GM11168 (cell line): ENCODE data around the gene DOHH.

ENCODE experiments used
- in situ Hi-C: fragments of 300-500 bp; cut with MboI; formaldehyde crosslinking; loops from one replicate; pipeline ENCODE4 v1.12.0; 2022; ENCODE audit warnings: low sequenced_read_pairs; ENCODE audit not compliant: unreplicated experiment

The DOHH gene

DNA sequence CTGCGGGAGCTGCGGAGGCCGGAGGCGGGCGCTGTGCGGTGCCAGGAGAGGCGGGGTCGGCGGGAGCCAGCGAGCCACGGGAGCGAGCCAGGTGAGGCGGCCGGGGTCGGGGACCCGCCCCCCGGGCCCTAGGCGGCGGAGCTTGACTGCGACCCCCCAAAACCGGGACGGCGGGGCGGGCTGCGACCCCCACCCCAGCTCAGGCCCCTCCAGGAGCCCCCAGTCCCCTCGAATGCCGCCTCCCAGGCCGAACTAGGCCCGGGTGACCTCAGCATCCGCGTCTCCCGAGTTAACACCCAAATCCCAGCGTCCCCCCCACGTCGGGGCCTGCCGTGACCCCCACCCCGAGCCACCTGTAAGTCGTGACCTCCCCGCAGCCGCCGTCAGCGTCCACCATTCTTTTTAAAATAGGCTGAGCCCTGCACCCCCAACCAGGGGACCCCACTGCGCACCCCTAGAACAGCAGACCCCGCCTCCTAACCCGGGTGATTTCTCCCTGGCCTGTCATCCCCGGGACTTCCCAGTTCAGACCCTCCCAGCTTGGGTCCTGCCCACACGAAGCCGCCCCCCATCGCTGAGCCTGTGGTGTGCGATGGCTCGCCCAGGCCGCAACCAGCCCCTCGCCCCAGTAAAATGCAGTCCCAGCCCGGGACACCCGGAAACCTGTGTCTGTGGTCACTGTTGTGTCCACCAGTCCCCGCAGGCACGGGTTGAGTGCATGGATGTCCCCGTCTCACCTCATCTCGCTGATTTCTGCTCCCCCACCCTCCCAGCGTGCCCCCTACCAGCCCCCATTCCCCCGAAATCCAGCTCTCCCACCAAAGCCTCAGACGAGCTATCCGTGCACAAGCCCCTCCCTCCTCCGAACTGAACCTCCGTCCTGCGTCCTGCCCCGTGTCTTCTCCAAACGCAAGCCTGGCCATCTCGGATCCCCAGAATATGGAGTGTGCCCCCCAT, 6.2 kb upstream of the DOHH start:
- in situ Hi-C loops, result no loop called here

DNA sequence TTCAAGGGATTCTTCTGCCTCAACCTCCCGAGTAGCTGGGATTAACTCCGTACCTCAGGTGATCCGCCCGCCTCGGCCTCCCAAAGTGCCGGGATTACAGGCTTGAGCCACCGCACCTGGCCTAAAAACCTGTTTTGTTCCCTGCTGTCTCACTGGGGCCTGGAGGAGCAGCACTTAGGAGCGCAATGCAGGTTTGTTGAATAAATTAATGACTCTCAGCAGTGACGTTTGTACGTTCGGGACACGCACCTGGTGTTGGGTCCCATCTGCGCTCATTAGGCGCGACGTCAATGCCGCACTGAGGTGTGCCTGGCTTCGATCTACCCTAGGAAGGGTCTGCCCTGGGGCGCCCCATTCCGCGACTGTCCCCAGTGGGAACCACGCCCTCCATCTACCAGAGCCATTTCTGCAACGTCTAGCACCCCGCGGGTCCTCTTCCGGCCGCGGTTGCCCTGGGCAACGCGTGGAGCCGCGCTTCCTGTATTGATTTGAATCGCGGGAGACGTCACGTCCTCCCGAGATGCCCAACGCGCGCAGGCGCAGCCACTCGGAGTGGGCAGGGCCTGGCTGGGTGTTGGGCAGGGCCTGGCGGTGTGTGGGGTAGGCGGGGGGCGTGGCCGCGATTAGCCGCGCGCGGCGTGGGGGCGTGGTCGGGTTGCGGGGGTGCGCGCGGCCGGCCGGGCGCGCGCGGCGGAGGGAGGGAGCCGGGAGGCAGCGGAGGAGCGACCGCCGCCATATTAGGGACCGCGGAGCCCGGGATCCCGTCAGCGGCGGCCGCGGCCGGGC, 5.3 kb upstream of the DOHH start, which contains the start of gene FZR1:
FZR1 (plus strand) TSS at position 714 of the 786 bp plus-strand sequence. CDS start 16,679 bp downstream, outside the sequence.
- in situ Hi-C loops, result no loop called here

DNA sequence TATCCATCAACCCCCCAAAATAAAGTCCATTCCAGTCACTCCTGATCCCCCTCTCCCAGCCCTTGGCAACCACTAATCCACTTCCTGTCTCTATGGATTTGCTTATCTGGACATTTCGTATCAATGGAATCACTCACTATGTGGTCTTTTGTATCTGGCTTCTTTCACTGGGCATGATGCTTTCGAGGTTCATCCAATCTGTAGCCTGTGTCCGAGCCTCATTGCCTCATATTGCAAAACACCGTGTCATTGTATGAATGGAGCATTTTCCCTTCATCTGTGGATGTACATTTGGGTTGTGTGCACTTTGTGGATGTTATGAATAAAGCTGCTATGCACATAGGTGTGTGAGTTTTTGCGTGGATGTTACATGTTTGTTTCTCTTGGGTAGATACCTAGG, 4.3 kb upstream of the DOHH start:
- in situ Hi-C loops, result no loop called here

DNA sequence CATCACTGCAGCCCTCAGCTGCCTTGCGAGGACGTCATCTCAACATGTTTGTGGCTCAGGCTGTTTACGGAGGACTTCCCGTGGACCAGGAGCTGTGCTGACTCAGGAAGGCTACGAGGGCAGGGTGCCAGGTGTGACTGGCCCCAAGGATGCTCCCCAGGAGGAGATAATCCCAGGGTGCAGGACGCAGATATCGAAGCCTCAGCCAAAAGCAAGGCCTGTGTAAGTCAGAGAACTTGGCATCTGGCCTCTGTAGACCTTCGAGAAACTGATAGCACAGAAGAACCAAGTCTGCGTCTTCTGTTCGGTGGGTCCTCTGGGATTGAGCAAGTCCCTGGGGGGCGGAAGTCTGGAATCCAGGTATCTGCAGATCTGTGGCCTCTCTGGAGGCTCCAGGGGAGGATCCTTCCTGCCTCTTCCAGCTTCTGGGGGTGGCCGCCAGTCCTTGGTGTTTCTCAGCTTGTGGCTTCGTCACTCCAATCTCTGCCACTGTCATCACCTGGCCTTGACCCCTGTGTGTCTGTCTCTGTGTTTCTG, 2.6 kb upstream of the DOHH start:
- in situ Hi-C loops, result no loop called here

DNA sequence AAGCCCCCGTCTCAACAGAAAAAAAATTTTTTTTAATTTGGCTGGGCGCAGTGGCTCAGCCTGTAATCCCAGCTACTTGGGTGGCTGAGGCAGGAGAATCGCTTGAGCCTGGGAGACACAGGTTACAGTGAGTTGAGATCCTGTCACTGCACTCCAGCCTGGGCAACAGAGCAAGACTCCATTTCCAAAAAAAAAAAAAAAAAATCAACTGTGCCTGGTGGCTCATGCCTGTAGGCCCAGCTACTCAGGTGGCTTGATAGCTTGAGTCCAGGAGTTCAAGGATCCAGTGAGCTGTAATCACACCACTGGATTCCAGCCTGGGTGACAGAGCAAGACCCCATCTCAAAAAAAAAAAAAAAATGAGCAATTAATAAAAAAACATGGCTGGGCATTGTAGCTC, 1.3 kb upstream of the DOHH start:
- in situ Hi-C loops, result no loop called here

DNA sequence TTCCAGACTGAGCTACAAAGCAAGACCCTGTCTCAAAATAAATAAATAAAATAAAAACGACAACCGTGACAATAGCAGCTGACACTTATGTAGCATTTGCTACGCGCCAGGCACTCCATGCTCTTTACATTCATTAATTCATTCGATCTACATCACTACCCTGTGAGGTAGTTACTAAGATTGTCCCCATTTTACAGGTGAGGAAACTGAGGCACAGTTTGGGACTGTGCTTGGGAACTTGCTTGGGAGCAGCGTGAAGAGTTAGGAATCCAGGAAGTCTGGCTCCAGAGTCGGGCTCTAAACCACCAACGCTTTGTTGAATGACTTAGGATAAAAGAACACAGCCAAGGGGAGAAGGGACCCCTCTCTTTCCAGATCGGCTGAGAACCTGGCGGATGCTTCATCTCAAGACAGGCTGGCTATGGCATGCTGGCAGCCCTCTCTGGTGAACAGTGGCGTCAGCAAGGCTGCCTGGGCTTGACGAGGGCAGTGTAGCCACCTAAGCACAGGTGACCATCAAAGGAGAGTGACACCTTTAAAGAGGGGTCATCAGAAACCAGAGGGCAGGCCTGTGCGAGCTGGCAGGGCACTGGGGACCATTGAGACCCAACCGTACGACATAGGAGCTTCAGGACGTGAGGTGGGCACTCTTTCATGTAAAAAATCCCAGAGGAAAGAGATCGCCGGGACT, 591 bp downstream of the DOHH start:
- in situ Hi-C loops, result no loop called here

DNA sequence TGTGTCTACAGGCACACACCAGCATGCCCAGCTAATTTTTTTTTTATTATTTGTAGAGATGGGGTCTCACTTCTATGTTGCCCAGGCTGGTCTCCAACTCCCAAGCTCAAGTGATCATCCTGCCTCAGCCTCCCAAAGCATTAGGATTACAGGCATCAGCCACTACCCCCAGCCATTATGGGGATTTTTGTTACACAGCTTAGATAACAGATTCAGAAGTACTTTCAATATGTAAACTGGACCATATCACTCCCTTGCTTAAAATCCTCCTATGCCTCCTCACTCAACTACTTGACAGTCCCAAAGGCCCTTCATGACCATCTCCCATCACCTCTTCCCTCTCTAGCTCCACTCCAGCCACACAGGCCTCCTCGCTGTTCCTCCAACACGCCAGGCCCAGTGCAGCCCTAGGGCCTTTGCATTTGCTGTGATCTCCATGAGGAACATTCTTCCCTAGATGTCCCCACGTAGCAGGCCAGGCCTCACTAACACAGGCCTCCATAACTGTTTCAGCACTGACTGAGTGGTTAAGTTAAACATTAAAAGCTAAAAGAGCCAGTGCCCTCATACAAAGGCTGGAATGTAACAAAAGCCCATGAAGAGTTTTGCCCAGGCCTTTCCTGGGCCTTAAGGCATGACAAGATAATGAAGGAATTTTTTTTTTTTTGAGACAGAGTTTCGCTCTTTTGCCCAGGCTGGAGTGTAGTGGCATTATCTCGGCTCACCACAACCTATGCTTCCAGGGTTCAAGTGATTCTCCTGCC, 2.5 kb downstream of the DOHH start:
- in situ Hi-C loops, result no loop called here

DNA sequence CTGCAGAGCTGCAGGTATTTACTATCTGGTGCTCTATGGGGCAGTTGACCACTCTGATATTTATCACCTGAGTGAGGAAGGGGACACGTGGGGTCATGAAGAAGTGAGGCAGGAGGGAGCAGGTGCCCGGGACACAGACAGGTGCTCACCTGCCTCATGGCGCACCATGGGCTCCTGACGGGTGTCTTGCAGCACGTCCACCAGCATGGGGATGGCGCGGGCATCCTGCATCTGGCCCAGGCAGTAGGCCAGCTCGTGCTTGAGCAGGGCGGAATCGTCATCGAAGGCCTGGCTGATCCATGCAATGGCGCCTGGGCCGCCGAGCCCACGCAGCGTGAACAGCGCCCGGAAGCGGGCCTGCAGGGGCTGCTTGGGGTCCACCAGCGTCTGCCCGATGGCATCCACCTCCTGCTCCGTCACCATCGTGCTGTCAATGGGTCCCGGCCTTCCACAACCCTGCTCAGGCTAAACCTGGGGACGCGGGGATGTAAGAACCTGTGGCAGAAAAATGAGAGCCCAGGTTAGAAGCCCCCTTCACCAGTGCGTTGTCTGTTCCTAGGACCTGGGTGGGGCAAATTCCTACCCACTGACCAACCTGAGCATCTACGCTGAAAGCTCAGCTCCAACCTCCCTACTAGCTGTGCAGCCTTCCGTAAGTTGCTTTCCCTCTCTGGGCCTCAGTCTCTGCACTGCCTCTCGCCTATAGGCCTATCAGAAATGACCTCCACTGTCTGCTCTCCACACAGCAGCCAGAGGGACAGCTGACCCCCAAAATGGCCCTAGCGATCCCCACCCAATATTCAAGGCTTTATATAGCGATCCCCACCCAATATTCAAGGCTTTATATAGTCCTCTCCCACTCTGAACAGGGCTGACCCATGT, 3.8 kb downstream of the DOHH start:
- in situ Hi-C loops, result no loop called here

DNA sequence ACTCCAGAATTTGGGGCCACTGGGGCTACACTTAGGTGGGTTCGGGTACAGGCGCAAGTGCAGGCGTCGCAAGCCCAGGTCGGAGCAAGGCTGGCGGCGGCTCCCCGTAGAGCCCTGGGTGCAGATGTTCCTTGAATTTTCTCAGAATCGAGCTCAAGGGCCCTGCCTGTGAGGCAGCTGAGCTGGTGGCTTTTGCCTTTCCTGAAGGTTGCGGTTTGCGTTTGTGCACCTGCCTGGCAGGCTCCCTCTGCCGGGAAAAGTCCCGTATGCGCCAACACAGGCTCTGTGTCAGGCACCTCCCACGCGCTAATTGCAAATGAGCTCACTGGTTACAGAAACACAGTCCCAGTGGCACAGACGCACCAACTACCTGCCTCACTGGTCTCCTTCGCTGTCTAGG, 5.9 kb downstream of the DOHH start:
- in situ Hi-C loops, result no loop called here

DNA sequence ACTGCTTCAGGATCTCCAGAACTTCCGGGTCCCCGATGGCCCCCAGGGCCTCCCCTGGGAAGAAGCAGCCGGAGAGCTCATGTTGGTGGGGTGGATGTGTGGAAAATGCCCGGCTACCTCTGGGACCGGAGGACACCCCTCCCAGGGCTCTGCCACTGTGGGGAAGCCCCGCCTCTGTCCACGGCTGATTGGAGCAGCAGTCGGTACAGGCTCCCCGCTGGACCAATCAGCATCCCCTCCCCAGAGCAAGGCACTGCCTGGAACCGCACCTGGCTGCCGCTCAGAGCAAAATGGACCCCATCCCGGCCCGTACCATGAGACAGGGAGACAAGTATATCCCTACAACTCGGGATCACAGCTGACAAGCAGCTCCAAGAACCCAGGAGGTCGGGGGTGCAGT, 6.4 kb downstream of the DOHH start:
- in situ Hi-C loops, result no loop called here

DNA sequence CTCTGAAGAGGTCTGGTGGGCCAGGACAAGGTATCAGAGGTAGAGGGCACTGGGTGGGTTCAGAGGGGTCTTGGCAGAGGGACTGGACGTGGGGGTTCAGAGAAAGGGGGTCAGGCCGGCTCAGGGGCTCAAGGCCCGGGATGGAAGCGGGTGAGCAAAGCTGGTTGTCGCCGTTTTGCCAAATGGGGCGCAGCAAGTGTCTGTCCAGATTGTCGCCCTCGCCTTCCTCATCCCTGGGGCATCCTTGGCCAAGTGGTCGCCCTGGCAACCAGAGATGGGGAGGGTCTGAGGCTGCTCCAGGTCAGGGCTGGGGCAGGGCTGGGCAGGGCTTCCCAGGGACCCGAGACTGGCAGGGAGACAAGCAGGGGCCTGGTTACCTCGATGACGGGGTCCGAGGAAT, 6.8 kb downstream of the DOHH start:
- in situ Hi-C loops, result no loop called here

DNA sequence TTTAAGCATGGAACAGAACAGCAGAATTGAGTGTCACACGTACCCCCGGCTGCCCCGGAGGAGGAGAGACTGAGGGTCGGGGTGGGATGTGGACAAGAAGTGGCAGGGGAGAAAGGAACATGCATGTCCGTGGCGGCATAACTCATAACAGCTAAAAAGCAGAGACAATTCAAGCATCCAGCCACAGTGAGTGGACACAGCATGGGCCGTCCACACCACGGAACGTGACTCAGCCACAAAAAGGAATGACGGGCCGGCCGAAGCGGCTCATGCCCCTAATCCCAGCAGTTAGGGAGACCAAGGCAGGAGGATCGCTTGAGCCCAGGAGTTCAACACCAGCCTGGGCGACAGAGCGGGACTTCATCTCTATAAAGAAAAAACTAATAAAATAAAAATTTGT, 7.6 kb downstream of the DOHH start:
- in situ Hi-C loops, result no loop called here

DNA sequence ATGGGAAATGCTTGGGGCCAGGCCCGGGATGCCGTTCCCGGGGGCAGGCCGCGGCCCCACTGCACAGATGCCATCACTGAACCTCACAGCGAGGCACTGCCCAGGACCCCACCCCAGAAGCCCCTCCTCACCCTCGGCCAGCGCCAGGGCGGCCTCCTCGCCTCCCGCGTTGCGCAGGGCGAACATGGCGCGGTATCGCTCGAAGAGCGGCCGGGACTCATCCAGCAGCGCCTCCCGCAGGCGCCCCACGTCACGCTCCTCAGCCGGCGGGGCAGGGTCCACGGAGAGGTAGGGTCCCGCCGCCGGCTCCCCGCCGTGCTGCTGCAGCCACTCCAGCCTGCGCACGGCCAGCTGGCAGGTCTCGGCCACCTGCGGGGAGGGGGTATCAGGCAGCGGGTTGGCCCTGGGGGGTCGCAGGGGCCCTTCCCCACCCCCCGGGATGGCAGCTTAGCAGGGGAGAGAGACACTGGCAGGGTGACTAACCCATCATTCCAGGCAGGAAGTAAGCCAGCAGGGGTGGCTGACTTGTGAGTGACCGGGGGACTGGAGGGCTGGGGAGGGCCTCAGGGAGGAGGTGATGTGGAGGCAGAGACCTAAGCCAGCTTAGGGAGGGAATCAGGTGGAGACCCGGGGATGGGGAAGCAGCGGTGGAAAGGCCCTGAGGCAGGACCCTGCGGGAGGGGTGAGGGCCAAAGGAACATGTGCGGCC, 8.2 kb downstream of the DOHH start:
- in situ Hi-C loops, result no loop called here

DNA sequence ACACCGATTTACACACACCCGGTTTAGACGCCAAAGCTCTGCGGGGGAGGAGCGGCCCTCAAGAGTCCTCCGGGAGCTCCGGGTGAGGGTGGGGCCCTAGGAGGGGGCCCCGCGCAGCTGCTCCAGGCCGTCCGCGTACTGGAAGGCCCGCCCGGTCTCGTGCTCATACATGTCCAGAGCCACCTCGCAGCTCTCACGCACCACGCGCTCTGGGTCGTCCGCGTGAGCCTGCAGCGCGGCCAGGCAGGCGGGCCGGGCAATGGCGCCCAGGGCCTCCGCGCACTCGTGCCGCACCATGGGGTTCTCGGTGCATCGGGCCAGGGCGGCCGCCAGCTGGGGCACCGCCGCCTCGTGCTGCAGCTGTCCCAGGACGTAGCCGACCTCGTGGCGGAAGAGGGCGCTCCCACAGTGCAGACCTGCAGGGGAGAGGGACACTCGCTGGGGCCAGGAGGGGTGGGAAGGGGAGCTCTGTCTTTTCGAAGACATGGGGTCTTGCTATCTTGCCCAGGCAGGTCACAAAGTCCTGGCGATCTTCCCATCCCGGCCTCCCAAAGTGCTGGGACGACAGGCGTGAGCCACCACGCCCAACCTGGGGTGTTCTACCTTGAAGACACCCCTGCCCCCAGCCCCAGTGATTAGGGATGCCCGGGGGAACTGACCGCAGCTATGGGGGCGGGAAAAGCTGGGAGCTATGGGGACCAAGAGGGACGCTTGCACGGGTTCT, 8.9 kb downstream of the DOHH start:
- in situ Hi-C loops, result no loop called here

DNA sequence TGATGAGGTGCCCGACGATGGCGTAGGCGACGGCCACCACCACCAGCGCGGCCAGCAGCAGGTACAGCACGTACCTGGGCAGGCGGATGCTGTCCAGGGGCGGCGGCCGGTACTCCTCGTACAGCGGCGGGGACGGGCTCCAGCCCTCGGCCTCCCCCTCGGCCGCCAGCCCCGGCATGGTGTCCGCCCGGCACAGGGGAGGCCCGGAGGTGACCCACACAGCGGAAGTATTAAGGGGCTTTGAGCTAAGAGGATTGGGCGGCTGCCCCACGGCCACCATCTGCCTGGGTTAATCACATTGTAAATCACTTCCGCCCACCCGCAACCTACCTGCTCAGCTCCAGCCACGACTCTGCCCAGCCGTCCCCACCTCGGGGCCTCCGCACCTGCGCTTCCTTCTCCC, 17.2 kb downstream of the DOHH start, which contains the start of gene SMIM44:
SMIM44 (minus strand) TSS at position 216 of the 403 bp plus-strand sequence; CDS start at position 178, 38 bp downstream.
- in situ Hi-C loops, result loop anchor here (10.0 kb wide), 1 partner anchor 158 kb away; no protein-coding TSS in a partner anchor

DNA sequence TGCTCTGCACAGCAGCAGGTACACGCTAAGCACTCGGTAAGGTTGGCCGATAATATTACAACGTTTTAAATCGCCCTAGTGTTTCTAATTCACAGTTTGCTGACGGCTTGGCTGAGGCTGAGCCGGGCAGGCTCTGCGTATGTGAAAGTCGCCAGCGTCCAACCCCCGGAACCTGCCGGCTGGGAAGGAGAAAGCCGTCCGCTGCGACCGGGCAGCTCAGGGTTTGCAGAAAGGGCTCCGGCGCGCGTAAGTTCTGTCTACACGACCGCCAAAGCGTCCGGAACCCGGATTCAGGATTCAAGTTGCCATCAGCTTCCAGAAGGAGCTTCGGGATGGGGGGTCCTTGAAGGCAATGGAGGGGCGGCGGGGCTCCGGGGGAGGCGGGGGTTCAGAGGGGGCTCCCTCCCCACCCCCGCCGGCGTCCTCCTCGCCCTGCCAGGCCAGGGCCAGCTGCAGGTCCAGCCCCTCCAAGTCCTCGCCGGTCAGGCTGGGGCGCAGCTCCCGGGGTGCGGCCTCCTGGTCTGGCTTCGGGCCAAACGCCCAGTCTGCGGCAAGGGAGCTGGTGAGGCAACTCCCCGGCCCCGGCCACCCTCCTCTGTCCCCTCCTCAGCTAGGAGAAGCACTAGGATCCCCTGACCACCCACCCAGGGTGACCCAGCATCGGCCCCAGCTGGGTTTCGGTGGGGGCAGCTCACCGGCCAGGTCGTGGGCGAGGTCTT, 17.8 kb downstream of the DOHH start:
- in situ Hi-C loops, result loop anchor here (10.0 kb wide), 1 partner anchor 158 kb away; no protein-coding TSS in a partner anchor
